Activated CD4-positive, alpha-beta T cell treated with anti-CD3 and anti-CD28 coated beads, Interleukin-2, amount 50 U/mL, for 24 hours (primary cell): ENCODE data around the gene ZNF19.

Experiments used
- DNase-seq, 2 donors: peaks; one replicate each; pipeline ENCODE4 v3.0.0-alpha.2; 2020; ENCODE audit warnings: low read depth in 1 of 2, low spot score in 1 of 2

The ZNF19 gene

DNA sequence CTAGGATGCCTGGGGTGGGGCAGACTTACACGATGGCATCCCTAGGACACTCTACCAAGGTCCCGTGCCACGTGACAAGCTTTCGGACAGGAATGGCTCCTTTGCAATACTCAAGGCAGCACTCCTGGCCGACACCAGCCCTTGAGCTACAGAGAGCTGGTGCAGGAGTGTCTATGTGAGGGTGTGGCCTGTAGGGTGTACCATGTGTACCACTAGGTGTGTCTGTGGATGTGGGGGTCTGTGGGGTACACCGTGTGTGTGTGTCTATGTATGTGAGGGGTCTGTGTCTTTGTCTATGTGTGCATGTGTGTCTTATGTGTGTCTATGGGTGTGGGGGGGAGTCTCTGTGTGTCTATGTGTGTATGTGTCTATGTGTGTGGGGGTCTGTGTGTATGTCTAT, 45.4 kb downstream of the ZNF19 start:
- no peak for DNase-seq

DNA sequence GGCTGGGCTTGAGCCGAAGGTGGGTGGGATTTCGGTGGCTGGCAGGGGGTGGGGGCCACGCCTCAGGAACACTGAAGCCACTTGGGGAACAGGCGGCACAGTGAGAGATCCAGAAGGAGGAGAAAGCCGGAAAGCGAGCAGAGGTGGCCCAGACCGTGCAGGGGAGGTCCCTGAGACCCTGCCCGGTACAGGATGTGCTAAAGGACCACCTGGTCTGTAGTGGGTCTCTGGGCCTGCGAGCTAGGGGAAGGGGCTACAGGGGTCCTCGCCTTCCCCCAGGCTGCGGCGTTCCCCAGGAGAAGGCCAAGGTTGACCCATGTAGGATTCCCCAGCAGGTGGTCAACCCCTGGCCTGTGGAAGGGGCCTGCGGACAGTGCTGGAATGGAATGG, 47.1 kb downstream of the ZNF19 start, which contains the start of gene TLE7:
TSS of gene TLE7 (minus strand) at position 4 of the 390 bp plus-strand sequence. CDS start 8,730 bp downstream, outside the sequence.
- no peak for DNase-seq

DNA sequence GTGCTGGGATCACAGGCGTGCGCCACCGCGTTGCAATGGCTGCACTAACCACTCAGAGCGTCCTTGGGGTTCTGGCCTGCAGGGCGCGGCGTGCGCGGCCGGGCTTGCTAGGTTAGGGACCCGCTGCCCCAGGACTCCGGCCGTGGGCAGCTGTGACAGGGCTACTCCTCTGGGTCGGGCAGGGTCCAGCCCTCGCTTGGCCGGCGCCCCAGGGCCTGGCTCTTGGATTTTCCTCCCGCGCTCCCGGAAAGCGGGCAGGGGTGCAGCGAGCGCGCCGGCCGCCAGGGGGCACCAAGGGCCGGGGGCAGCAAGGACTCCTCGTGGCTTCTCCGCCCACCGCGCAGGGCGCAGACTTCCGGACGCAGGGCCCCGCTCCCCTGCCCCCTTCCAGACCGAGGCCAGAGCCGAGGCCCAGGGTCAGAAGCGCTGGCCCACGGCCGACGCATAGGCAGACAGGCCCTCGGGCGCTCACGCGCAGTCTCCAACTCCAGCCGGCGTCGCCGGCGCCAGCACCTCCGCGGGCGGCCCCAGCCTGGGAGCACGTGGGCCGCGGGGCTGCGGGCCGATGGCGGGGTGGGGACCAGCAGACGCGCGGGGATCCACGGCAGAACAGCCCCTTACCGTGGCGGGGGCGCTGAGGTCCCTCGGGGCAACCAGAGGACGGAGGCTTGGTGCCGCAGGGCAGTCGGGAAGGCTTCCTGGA, 47.6 kb downstream of the ZNF19 start:
- no peak for DNase-seq

DNA sequence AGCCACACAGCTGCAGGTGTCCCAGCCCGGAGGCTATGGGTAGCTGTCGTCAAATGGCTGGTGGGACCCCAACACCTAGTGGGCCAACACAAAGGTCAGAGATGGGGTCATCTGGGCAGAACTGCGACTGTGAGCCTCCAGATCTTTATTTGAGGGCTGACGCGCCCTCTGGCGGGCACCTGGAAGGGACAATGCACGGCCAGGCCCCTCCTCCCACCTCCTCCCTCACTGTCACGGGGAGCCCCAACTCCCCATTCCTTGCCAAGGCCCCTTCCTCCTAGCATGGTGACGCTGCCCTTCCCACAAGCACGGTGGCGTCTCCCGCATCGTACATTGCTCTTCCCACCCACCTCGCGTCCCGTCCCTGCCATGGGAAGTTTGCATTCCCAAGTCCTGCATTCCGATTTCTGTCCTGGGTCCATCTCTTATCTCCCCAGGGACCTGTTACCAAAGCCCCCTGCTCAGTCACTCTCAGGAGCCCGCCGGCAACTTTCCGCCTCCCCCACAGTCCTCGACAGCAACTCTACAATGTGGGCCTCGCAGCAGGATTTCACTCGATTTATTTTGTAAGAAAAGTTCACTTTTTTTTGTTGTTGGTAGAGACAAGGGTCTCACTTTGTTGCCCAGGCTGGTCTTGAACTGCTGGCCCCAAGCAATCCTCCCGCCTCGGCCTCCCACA, 48.3 kb downstream of the ZNF19 start:
- no peak for DNase-seq

DNA sequence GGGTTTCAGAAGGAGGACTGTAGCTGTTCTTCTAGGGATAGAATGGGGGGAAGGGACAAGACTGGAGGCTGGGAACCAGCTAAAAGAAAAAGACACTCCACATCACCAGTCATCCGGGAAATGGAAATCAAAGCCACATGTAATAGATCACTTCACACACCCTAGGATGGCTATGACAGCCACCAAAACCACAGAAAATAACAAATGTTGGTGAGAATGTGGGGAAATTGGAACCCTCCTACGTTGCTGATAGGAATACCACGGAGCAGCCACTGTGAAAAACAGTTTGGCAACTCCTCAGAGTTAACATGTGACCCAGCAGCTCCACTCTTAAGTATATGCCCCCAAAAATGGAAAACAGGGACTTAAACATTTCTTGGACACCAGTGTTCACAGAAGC, 49.6 kb downstream of the ZNF19 start:
- no peak for DNase-seq

DNA sequence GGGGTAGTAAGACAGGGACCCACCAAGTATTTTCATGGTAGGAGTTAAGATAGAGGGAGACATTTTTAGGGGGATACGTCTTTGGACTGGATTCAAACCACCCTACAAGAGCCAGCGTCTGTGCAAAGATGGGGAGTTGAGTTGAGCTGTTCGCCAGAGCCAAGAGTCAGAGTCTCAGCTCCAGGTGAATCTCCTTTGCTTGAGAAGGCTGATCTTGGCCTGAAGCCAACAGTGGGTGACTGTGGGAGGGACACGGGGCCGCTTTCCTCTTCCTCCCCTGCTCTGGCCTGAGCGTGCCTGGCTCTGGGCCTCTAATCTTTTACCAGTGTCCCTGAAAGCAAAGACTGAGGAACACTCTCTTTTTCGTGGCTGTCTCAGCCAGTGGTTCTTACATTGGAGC, 52.7 kb downstream of the ZNF19 start:
- DNase-seq = no peak

DNA sequence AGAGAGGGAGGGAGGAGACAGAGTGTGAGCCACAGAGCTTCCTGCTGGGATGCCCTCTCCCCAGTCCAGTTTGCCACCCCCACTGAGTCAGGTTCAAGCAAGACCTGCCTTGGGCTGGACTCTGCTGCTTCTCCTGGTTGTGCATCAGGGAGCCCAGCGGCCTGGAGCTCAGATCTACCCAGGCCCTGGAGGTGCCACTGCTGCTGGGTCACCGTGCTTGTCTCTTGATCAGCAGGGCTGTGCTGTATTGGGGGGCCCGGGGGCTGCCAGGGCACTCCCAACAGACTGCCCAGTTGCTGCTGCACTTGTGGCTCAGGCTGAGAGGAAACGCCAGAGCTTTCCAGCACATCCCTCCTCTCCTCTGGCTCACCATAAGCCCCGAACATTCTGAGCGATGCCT, 56.2 kb downstream of the ZNF19 start:
- no peak for DNase-seq

DNA sequence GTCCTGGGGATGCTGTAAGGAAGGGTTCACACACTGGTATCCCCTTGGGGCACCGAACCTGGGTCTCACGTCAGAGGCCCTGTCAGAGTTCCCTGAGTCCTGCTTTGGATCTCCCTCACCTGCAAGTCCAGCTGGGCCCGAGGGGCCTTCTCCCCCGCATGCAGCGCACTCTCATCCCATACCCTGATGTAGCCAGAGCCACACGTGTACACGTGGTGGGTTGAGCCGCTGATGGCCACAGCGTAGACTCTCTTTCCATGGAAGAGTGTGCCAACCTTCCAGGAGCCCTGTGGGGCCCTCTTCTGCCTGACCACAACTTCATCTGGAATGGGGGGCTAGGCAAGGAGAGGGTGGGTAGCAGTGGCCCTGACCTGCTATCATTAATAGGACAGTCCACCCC, 57.1 kb downstream of the ZNF19 start:
- no peak for DNase-seq

DNA sequence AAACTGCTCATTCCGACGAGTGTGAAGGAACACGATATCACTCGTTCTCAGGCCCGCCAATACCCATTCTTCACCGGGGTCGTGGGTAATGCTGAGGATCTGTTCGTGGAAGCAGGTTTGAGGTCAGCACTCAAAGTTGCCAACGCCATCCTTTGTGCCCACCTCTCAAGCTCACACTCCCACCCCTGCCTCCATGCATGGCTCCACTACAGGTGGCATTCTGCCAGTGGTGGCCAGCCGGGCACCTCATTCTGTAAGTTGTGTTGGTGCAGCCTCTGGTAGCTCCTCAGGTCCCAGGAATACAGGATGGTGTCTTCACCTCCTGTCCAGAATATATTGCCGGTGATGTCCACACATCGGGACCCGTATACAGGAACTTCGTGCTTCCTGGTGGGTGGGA, 57.9 kb downstream of the ZNF19 start:
- DNase-seq = no peak

DNA sequence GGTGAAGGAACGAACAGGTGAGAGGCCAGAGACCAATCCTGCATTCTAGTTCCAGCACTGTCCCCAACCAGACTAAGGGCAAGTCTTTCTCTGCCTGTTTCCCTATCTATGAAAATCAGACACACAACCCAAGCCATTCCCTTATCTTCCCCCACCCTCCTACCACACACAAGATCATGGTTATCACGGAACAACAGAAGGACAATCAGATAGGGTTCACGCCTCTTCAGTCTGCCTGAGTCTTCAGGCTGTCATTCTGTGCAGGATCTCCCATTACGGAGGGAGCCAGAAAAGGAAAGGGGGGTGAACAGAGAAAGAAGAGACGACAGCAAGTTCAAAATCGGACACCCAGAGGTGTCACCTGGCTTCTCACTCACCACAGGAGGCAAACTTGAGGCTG, 58.4 kb downstream of the ZNF19 start:
- no peak for DNase-seq

DNA sequence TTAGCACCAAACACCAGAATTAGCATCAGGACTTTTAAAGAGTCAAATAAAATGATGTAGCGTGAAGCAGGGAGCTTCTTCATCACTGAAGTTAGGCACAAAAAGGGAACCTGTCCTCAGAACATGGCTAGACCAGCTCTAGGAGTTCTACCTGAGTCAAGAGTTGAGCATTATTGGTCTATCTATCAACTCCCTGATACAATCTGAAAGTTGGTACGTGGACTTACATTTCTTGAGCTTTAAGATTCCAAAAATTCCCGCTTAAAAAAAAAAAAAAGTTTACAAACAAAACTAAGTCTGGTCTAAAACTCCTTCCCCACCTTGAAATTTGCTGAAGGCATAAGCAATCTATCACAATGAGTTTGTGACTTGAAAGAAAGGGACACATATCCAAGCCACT, 59.5 kb downstream of the ZNF19 start:
- no peak for DNase-seq

DNA sequence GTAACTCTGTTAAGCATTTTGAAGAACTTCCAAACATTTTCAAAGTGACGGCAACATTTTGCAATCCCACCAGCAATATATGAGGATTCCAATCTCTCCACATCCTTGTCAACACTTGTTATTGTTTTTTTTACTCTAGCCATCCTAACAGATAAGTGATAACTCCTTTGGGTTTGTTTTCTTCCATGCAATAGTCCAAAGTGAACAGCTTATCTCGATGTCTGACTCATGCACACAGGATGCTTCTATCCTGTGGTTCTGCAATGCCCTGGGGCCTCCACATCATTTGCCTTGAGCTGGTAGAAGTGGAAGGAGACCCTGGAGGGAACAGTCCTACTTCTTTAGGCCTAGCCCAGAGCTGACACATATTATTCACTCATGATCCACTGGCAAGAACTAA, 60.2 kb downstream of the ZNF19 start:
- no peak for DNase-seq

DNA sequence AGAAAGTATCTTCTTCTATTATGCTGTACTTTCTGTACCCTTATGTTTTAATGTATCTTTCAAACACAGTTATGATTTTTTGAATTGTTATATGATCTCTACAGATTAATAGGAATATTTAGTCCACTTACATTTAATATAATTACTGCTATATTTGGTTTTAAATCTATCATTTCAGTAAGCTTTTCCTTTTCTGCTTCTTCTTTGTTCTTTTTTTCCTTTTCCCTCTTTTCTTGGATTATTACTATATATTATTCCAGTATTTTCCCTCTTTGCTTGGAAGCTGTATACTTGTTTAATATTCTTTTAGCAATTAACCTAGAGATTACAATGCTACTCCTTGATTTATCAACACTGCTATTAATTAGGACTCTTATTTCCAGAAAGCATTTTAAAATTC, 60.7 kb downstream of the ZNF19 start:
- DNase-seq = no peak

DNA sequence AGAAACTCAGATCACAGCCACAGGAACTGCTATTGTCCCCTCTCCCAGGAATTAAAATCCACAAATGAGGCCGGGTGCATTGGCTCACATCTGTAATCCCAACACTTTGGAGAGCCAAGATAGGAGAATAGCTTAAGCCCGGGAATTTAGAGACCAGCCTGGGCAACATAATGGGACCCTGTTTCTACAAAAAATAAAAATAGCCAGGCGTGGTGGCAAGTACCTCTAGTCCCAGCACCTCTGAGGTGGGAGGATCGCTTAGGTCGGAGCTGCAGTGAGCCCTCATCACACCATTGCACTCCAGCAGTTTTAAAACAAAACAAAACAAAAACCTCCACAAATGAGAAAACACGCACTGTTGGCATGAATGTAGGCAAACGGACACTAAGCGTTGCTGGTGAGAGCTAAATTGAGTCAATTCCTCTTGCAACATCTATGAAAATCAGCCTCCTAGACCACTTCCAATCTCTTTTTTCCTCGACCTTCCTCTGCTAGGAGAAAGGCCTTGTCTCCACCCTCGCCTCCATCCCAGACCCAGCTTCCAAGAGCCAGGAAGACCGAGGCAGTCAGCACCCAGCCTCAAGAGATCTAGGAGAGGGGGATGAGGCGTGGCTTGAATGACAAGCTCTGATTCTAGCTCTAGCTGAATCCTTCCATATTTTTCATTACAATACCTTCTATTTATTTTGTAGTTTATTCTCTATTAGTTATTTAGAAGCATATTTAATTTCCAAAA, 62.1 kb downstream of the ZNF19 start:
- no peak for DNase-seq

DNA sequence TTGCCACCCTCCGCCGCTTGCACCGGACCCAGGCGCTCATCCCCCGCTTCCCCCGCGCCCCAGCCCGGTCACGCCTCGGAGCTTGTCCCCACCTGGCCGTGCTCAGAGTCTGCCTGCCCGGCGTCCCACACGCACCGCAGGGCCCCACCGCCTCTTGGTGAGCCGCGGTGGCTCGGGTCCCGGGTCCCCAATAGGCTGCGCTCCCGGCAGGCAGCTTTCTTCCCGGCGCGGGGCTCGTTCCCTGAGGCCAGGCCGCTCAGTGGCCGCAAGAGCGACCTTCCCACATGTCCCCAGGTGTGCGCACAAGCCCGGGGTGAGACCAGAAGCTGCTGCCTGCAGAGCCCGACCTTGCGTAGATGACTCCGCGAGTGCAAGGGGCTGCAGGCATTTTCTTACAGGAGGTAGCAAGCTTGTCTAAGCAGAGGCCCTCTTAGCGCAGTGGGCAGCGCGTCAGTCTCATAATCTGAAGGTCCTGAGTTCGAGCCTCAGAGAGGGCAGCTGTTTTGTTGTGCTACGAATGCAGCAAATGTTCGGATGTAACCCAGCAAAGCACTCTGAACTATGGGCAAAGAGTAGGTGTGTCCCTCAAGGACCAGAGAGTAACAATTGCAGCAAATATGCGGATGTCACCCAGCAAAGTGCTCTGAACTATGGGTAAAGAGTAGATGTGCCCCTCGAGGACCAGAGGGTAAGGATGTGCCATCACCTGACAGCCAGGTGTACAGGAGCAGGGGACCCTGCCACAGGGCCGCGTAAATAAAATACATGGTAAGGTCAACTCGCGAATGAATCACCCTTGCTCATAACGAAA, 62.9 kb downstream of the ZNF19 start:
- peak in 1 of 2 donors; percentile 11 for DNase-seq

DNA sequence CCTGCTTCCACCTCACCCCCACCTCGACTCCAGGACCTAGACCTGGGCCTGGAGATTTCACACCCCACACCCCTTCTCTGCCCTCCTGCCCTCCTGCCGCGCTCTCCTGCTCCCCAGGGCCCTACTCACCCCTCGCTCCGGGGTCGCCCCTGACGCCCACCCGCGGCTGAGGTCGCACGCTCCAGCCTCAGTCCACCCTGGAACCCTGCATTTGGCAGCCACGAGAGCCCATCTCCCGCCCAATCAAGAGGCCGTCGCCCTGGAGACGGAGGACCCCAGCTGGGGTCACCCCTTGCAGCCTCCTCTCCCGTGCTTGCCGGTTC, 63.4 kb downstream of the ZNF19 start:
- DNase-seq = no peak

DNA sequence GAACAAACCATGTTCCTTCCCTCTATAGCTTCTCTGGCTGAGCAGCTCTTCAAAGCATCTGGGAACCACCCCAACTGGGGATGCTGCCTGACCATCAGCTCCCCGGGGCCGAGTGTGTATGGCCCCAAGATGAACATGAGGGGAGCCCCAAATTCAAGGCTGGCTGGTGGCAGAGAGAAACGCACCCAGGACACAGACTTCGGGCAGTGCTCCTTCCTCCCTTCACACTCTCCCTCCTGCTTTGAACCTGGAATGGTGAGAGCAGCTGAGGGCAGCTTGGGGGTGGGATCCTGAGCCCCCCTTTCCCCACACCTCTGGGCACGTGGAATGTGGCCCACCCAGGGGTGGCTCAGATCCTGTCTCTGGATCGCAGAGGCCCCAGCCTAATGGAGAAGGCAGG, 64.5 kb downstream of the ZNF19 start:
- no peak for DNase-seq

DNA sequence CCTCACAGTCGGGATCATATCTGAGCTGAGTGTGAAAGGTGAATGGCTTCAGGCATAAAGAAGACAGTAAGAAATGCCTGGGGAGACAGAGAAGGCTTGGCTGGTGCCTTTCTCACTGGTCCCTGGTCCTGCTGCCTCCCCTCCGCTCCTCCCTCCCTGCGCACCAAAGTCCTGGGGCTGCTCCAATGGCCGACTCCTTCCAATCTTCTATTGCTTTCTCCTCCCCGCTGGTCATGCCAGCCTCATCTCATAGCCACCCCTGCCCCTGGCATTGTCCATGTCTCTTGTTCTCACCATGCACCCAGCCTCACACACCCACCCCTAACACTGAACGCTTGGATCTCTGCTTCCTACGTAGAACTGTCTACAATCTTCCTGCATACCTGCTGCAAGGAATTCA, 65.3 kb downstream of the ZNF19 start:
- DNase-seq = no peak
